ENCODE results near the gene ASIC2. TPM values are rescaled to one million over a fixed set of nuclear protein-coding genes. Genes with fewer than 3 reads are reported as not detected.
"Not testable (repeated sequence)": the region's sequence is repeated elsewhere in the genome, so short reads cannot be mapped to it uniquely, and the experiment has no call there.

Gene ASIC2
- total RNA-seq, 1 experiment from 2014 or later = 0.74 TPM

GRCh38 chr17:32987453-32987805 is 305.7 kb downstream of the ASIC2 start:
- H3K18ac ChIP-seq (ENCODE audit: insufficient read length, low read depth, low read length); H2BK5ac ChIP-seq (ENCODE audit: insufficient read length, low read length); H3K14ac ChIP-seq (ENCODE audit: insufficient read depth, low read length); H2BK15ac ChIP-seq (ENCODE audit: low read depth, low read length); H4K8ac ChIP-seq (replicated peaks; ENCODE audit: insufficient read length, low read depth, low read length); H3K4me1 ChIP-seq (ENCODE audit: insufficient read depth, low read length); H2AFZ ChIP-seq (ENCODE audit: low read length); H4K20me1 ChIP-seq (ENCODE audit: control insufficient read depth, insufficient read depth, insufficient read length); H3K27ac Mint-ChIP-seq; H4K5ac ChIP-seq (ENCODE audit: insufficient read length, low read depth, low read length); H2BK12ac ChIP-seq (ENCODE audit: insufficient read length, low read depth, low read length); H3K9me3 ChIP-seq (ENCODE audit: control insufficient read depth, low read depth, low read length); H4K91ac ChIP-seq (ENCODE audit: insufficient read length, low read depth, low read length); H3K79me1 ChIP-seq (ENCODE audit: insufficient read depth, low read depth, low read length, poor library complexity, severe bottlenecking); H3K23ac ChIP-seq (ENCODE audit: insufficient read length, low read depth, low read length); H3K79me2 ChIP-seq (ENCODE audit: insufficient read depth, low read length); H3K4me1 Mint-ChIP-seq; H2BK120ac ChIP-seq (ENCODE audit: low read depth, low read length, poor library complexity, severe bottlenecking); H3K9ac ChIP-seq (ENCODE audit: extremely low read depth, insufficient read length, low read length); H2BK20ac ChIP-seq (ENCODE audit: low read depth, low read length, poor library complexity, severe bottlenecking); H3K4me3 Mint-ChIP-seq; H3K27me3 ChIP-seq (ENCODE audit: insufficient read depth, low read length); H3K4me2 ChIP-seq (ENCODE audit: insufficient read depth, insufficient read length, low read length); H3T11ph ChIP-seq (ENCODE audit: low read length); H3K4ac ChIP-seq (ENCODE audit: low read depth, low read length); H3K27ac ChIP-seq (ENCODE audit: insufficient read length, low read depth, low read length); H3K56ac ChIP-seq (ENCODE audit: insufficient read length, low read depth, low read length); H2AK5ac ChIP-seq (ENCODE audit: insufficient read length, low read length); DNase-seq; H3K23me2 ChIP-seq (ENCODE audit: insufficient read length, low read depth, low read length, poor library complexity, severe bottlenecking): not testable (repeated sequence)
- WGBS (ENCODE audit: extremely low coverage, insufficient read length, low lambda C conversion rate) = no CpG with 5 or more reads among the region's 1 CpG
- peaks cover 29 to 34% of the 10 kb centered on the region in 2 experiments for H3K9me3 Mint-ChIP-seq
- H3K27me3 Mint-ChIP-seq (ENCODE audit: low read depth) = peaks cover 14% of the 10 kb centered on the region
- H3K36me3 Mint-ChIP-seq (ENCODE audit: insufficient read depth in 1 of 3, low read depth in 3 of 3) = peaks cover under 1 to 12% (median 2%) of the 10 kb centered on the region in 3 experiments; a peak in 4 of 7 replicates

Measured in H9 (cell line).